ENCODE data around the gene FEZF1. TPM values are rescaled to one million over a fixed set of nuclear protein-coding genes. Genes with fewer than 3 reads are reported as not detected.
"Not testable (repeated sequence)": the region's sequence is repeated elsewhere in the genome, so short reads cannot be mapped to it uniquely, and the experiment has no call there.

The FEZF1 gene
- total RNA-seq, 6 donors from 2014 or later = 0.27 TPM; not detected in 5

DNA sequence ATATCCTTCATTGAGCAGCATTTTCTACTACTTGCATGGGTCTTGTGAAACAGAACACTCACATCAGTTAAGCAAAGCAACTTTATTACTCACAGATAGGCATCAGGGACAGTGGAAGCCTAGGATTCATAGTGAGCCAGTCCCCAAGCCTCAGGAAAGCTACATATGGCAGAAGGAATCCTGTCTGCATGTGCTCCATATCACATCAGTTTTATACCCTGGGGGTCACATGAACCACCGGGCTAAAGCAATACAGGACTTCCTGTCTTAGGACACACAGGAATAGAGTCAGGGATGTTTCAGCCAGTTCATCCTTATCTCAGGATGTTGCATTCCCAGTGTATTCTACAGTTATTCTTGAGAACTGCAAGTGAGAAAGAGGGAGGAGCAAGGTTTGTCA lies 15.1 kb downstream of the FEZF1 start:
- peaks cover 0 to 11% (median 0%) of the 10 kb centered on the region in 4 donors for H3K9me3 ChIP-seq
- H3K27me3 ChIP-seq = no peaks in the 10 kb centered on the region
- no peaks in the 10 kb centered on the region for H3K36me3 ChIP-seq
- ATAC-seq (ENCODE audit: low FRiP score in 2 of 2) = no peak
- no peak for DNase-seq
- 50 to 53% methylated on average over 1 of the region's 1 CpG for WGBS, 2 donors
- TF ChIP-seq POLR2A (IDR thresholded peaks at IDR 0.05) (no peak), POLR2AphosphoS5 (IDR thresholded peaks at IDR 0.05) (no peak), EP300 (IDR thresholded peaks at IDR 0.05) (no peak)
- TF ChIP-seq, protein P1, sequence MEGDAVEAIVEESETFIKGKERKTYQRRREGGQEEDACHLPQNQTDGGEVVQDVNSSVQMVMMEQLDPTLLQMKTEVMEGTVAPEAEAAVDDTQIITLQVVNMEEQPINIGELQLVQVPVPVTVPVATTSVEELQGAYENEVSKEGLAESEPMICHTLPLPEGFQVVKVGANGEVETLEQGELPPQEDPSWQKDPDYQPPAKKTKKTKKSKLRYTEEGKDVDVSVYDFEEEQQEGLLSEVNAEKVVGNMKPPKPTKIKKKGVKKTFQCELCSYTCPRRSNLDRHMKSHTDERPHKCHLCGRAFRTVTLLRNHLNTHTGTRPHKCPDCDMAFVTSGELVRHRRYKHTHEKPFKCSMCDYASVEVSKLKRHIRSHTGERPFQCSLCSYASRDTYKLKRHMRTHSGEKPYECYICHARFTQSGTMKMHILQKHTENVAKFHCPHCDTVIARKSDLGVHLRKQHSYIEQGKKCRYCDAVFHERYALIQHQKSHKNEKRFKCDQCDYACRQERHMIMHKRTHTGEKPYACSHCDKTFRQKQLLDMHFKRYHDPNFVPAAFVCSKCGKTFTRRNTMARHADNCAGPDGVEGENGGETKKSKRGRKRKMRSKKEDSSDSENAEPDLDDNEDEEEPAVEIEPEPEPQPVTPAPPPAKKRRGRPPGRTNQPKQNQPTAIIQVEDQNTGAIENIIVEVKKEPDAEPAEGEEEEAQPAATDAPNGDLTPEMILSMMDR (IDR thresholded peaks at IDR 0.05) = no peak
- no peak overlapping the region for H3K27ac ChIP-seq
- no peaks in the 10 kb centered on the region for H3K4me1 ChIP-seq
- H3K4me3 ChIP-seq = no peak overlapping the region

DNA sequence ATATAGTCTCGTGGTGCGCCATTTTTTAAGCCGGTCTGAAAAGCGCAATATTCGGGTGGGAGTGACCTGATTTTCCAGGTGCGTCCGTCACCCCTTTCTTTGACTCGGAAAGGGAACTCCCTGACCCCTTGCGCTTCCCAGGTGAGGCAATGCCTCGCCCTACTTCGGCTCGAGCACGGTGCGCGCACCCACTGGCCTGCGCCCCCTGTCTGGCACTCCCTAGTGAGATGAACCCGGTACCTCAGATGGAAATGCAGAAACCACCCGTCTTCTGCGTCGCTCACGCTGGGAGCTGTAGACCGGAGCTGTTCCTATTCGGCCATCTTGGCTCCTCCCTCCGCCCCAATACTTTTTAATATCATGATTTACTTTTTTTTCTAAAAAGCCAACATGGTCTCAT lies 19.9 kb downstream of the FEZF1 start:
- 90 to 93% methylated on average over 17 to 20 of the region's 24 CpGs for WGBS, 2 donors
- DNase-seq; H3K4me1 ChIP-seq; ATAC-seq (ENCODE audit: low FRiP score in 2 of 2); H3K9me3 ChIP-seq; H3K27ac ChIP-seq; H3K36me3 ChIP-seq; H3K4me3 ChIP-seq; H3K27me3 ChIP-seq: not testable (repeated sequence)

DNA sequence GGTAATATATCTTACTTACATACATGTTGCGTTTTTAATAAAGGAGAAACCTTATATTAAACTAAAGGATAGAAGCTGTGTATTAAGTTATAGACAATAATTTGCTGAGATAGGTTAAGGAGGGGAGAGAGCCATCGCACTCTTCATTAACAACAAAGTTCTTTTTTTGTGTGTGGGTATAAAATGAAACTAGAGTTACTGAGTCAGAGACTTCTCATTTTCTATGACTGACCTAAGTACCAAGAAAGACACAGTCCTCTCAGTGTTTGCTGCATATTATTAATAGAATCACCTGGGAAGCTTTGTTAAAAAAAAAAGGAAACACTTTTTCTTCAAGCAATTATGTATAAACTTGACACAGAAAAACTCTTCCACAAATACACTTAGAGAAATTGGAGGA lies 31.4 kb downstream of the FEZF1 start:
- TF ChIP-seq, protein P1 (IDR thresholded peaks at IDR 0.05) = no peak
- TF ChIP-seq POLR2A (IDR thresholded peaks at IDR 0.05) = no peak
- no peak for TF ChIP-seq POLR2AphosphoS5 (IDR thresholded peaks at IDR 0.05)
- TF ChIP-seq EP300 (IDR thresholded peaks at IDR 0.05) = no peak
- no peak overlapping the region for H3K4me3 ChIP-seq
- WGBS, 2 donors = 80 to 85% methylated on average over 2 of the region's 2 CpGs

DNA sequence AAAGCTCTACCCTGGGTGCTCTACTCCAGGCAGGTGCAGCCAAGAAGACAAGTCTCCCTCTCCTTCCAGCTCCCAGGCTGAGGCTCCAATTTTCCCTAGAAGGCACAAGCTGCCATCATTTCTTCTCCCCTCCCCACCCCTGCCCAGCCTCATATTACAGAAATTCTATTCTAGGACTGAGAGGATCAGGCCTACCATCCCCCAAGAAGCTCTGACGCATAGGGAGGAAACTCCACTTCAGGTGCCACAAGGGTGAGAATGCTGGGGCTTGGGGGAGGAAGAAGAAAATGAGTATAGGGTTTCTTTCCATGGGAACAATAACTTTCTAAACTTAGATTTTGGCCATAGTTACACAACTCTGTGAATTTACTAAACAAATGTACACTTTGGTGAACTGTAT lies 35.3 kb downstream of the FEZF1 start:
- Histone ChIP-seq H3K36me3 (no peaks in the 10 kb centered on the region), H3K9me3 (no peaks in the 10 kb centered on the region)

More for the DNA sequence above, 31.4 kb downstream of the FEZF1 start:
- ATAC-seq (ENCODE audit: low FRiP score in 2 of 2) (no peak), DNase-seq (no peak)
- no peaks in the 10 kb centered on the region for H3K36me3 ChIP-seq
- no peaks in the 10 kb centered on the region for H3K4me1 ChIP-seq
- no peaks in the 10 kb centered on the region for H3K9me3 ChIP-seq
- H3K27me3 ChIP-seq = no peaks in the 10 kb centered on the region
- no peak overlapping the region for H3K27ac ChIP-seq

DNA sequence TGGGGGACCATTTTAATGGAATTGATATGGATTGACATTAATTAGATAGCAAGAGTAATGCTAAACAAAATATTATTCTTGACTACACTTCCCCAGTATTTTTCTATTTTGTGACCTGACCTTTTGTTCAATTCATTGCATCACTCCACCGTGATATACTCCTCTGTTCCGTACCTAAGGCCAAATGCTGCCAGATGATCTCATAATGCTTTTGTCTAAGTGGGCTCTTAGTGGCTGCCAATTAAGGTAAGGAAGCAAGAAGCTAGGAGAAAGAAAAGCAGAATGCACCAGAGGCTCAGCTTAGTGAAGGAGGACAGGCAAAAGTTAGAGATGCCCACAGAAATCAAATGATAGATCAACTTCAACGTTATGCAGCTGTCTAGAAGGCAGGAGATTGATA lies 36.4 kb downstream of the FEZF1 start:
- Histone ChIP-seq H3K9me3 (no peaks in the 10 kb centered on the region), H3K4me1 (no peaks in the 10 kb centered on the region), H3K36me3 (no peaks in the 10 kb centered on the region), H3K27me3 (no peaks in the 10 kb centered on the region), H3K4me3 (no peak overlapping the region), H3K27ac (no peak overlapping the region)
- DNase-seq (no peak), ATAC-seq (ENCODE audit: low FRiP score in 2 of 2) (no peak)
- WGBS, 2 donors = 63 to 65% methylated on average over 3 of the region's 3 CpGs
- no peak for TF ChIP-seq EP300 (IDR thresholded peaks at IDR 0.05)
- TF ChIP-seq, protein P1 (IDR thresholded peaks at IDR 0.05) = no peak
- no peak for TF ChIP-seq POLR2A (IDR thresholded peaks at IDR 0.05)
- TF ChIP-seq POLR2AphosphoS5 (IDR thresholded peaks at IDR 0.05) = no peak

More for the DNA sequence above, 35.3 kb downstream of the FEZF1 start:
- no peak for ATAC-seq (ENCODE audit: low FRiP score in 2 of 2)
- Histone ChIP-seq H3K27me3 (no peaks in the 10 kb centered on the region), H3K27ac (no peak overlapping the region), H3K4me3 (no peak overlapping the region), H3K4me1 (no peaks in the 10 kb centered on the region)
- DNase-seq = no peak
- TF ChIP-seq POLR2AphosphoS5 (IDR thresholded peaks at IDR 0.05) (no peak), POLR2A (IDR thresholded peaks at IDR 0.05) (no peak), EP300 (IDR thresholded peaks at IDR 0.05) (no peak)
- TF ChIP-seq, protein P1 (IDR thresholded peaks at IDR 0.05) = no peak
- WGBS, 2 donors = 33 to 64% methylated on average over 1 of the region's 1 CpG

Measured in upper lobe of left lung (tissue), 6 donors.